ENCODE data around the gene NOC4L.
"Not testable (repeated sequence)": the region's sequence is repeated elsewhere in the genome, so short reads cannot be mapped to it uniquely, and the experiment has no call there.

Gene NOC4L

GRCh38 chr12:132143336-132144071 lies 753 bp upstream of the NOC4L start:
- H3K9ac ChIP-seq (ENCODE audit: low read length) = peak overlapping the region; percentile 91
- peak overlapping the region; percentile 99 for H3K4me3 ChIP-seq (ENCODE audit: low read depth, low read length)
- no peaks in the 10 kb centered on the region for H3K27me3 ChIP-seq (ENCODE audit: control insufficient read depth, insufficient read depth, low read length)
- H3K9me3 ChIP-seq (ENCODE audit: control insufficient read depth, insufficient read depth, low read depth, low read length) = no peaks in the 10 kb centered on the region
- H3K4me1 ChIP-seq (ENCODE audit: control insufficient read depth, insufficient read depth, low read length) = peaks cover 7% of the 10 kb centered on the region; the same call in 1 of the 2 replicates
- H3K27ac ChIP-seq (ENCODE audit: low read depth, low read length) = no peak overlapping the region
- H3K36me3 ChIP-seq (ENCODE audit: control insufficient read depth, insufficient read depth, low read length) = peaks cover 61% of the 10 kb centered on the region

- Histone ChIP-seq H3K4me1 (ENCODE audit: control insufficient read depth, insufficient read depth, low read length) (peaks cover 7% of the 10 kb centered on the region; the same call in 1 of the 2 replicates), H3K27ac (ENCODE audit: low read depth, low read length) (0 out of 2 replicates have a peak overlapping the region, but pooled peaks have one; percentile 86), H3K9me3 (ENCODE audit: control insufficient read depth, insufficient read depth, low read depth, low read length) (no peaks in the 10 kb centered on the region), H3K36me3 (ENCODE audit: control insufficient read depth, insufficient read depth, low read length) (peaks cover 51% of the 10 kb centered on the region), H3K4me3 (ENCODE audit: low read depth, low read length) (peak overlapping the region; percentile 99), H3K9ac (ENCODE audit: low read length) (peak overlapping the region; percentile 91), H3K27me3 (ENCODE audit: control insufficient read depth, insufficient read depth, low read length) (no peaks in the 10 kb centered on the region)
These were observed 532 bp downstream of the NOC4L start for GRCh38 chr12:132144810-132145168.

GRCh38 chr12:132145334-132145733 lies 1.1 kb downstream of the NOC4L start:
- no peak overlapping the region for H3K27ac ChIP-seq (ENCODE audit: low read depth, low read length)
- peaks cover 7% of the 10 kb centered on the region; the same call in 1 of the 2 replicates for H3K4me1 ChIP-seq (ENCODE audit: control insufficient read depth, insufficient read depth, low read length)
- H3K36me3 ChIP-seq (ENCODE audit: control insufficient read depth, insufficient read depth, low read length) = peaks cover 45% of the 10 kb centered on the region

GRCh38 chr12:132146098-132146497 lies 1.8 kb downstream of the NOC4L start:
- Histone ChIP-seq H3K9ac (ENCODE audit: low read length) (no peak overlapping the region), H3K4me1 (ENCODE audit: control insufficient read depth, insufficient read depth, low read length) (peaks cover 7% of the 10 kb centered on the region; the same call in 1 of the 2 replicates), H3K27ac (ENCODE audit: low read depth, low read length) (no peak overlapping the region), H3K27me3 (ENCODE audit: control insufficient read depth, insufficient read depth, low read length) (no peaks in the 10 kb centered on the region), H3K9me3 (ENCODE audit: control insufficient read depth, insufficient read depth, low read depth, low read length) (no peaks in the 10 kb centered on the region), H3K36me3 (ENCODE audit: control insufficient read depth, insufficient read depth, low read length) (peaks cover 41% of the 10 kb centered on the region), H3K4me3 (ENCODE audit: low read depth, low read length) (no peak overlapping the region)

More at GRCh38 chr12:132145334-132145733, 1.1 kb downstream of the NOC4L start:
- no peaks in the 10 kb centered on the region for H3K9me3 ChIP-seq (ENCODE audit: control insufficient read depth, insufficient read depth, low read depth, low read length)
- H3K4me3 ChIP-seq (ENCODE audit: low read depth, low read length) = peak overlapping the region; percentile 99
- H3K9ac ChIP-seq (ENCODE audit: low read length) = peak overlapping the region; percentile 91
- H3K27me3 ChIP-seq (ENCODE audit: control insufficient read depth, insufficient read depth, low read length) = no peaks in the 10 kb centered on the region

- H3K9ac ChIP-seq (ENCODE audit: low read length) = no peak overlapping the region
- peaks cover 41% of the 10 kb centered on the region for H3K36me3 ChIP-seq (ENCODE audit: control insufficient read depth, insufficient read depth, low read length)
- H3K27ac ChIP-seq (ENCODE audit: low read depth, low read length) = no peak overlapping the region
These were observed 2.6 kb downstream of the NOC4L start for GRCh38 chr12:132146772-132147422.

GRCh38 chr12:132147423-132148367 lies 3.4 kb downstream of the NOC4L start:
- H3K9ac ChIP-seq (ENCODE audit: low read length) = no peak overlapping the region
- no peak overlapping the region for H3K27ac ChIP-seq (ENCODE audit: low read depth, low read length)

More at GRCh38 chr12:132146772-132147422, 2.6 kb downstream of the NOC4L start:
- Histone ChIP-seq H3K4me1 (ENCODE audit: control insufficient read depth, insufficient read depth, low read length) (peaks cover 7% of the 10 kb centered on the region; the same call in 1 of the 2 replicates), H3K9me3 (ENCODE audit: control insufficient read depth, insufficient read depth, low read depth, low read length) (no peaks in the 10 kb centered on the region), H3K27me3 (ENCODE audit: control insufficient read depth, insufficient read depth, low read length) (no peaks in the 10 kb centered on the region), H3K4me3 (ENCODE audit: low read depth, low read length) (no peak overlapping the region)

GRCh38 chr12:132148368-132149045 lies 4.2 kb downstream of the NOC4L start:
- H3K4me1 ChIP-seq (ENCODE audit: control insufficient read depth, insufficient read depth, low read length) = peaks cover 5% of the 10 kb centered on the region; the same call in 1 of the 2 replicates
- H3K4me3 ChIP-seq (ENCODE audit: low read depth, low read length) = no peak overlapping the region
- no peak overlapping the region for H3K9ac ChIP-seq (ENCODE audit: low read length)
- H3K36me3 ChIP-seq (ENCODE audit: control insufficient read depth, insufficient read depth, low read length) = peaks cover 41% of the 10 kb centered on the region
- no peaks in the 10 kb centered on the region for H3K27me3 ChIP-seq (ENCODE audit: control insufficient read depth, insufficient read depth, low read length)
- no peaks in the 10 kb centered on the region for H3K9me3 ChIP-seq (ENCODE audit: control insufficient read depth, insufficient read depth, low read depth, low read length)
- no peak overlapping the region for H3K27ac ChIP-seq (ENCODE audit: low read depth, low read length)

More at GRCh38 chr12:132147423-132148367, 3.4 kb downstream of the NOC4L start:
- H3K36me3 ChIP-seq (ENCODE audit: control insufficient read depth, insufficient read depth, low read length) = peaks cover 41% of the 10 kb centered on the region
- peaks cover 7% of the 10 kb centered on the region; the same call in 1 of the 2 replicates for H3K4me1 ChIP-seq (ENCODE audit: control insufficient read depth, insufficient read depth, low read length)
- H3K27me3 ChIP-seq (ENCODE audit: control insufficient read depth, insufficient read depth, low read length) = no peaks in the 10 kb centered on the region
- no peaks in the 10 kb centered on the region for H3K9me3 ChIP-seq (ENCODE audit: control insufficient read depth, insufficient read depth, low read depth, low read length)
- no peak overlapping the region for H3K4me3 ChIP-seq (ENCODE audit: low read depth, low read length)

- not testable (repeated sequence) for H3K27me3 ChIP-seq (ENCODE audit: control insufficient read depth, insufficient read depth, low read length); H3K9me3 ChIP-seq (ENCODE audit: control insufficient read depth, insufficient read depth, low read depth, low read length); H3K27ac ChIP-seq (ENCODE audit: low read depth, low read length); H3K9ac ChIP-seq (ENCODE audit: low read length); H3K4me3 ChIP-seq (ENCODE audit: low read depth, low read length); H3K4me1 ChIP-seq (ENCODE audit: control insufficient read depth, insufficient read depth, low read length)
- H3K36me3 ChIP-seq (ENCODE audit: control insufficient read depth, insufficient read depth, low read length) = peaks cover 41% of the 10 kb centered on the region
These were observed 5.3 kb downstream of the NOC4L start for GRCh38 chr12:132149526-132149925.

- H3K36me3 ChIP-seq (ENCODE audit: control insufficient read depth, insufficient read depth, low read length) = peaks cover 42% of the 10 kb centered on the region
- H3K4me3 ChIP-seq (ENCODE audit: low read depth, low read length) = no peak overlapping the region
- no peaks in the 10 kb centered on the region for H3K27me3 ChIP-seq (ENCODE audit: control insufficient read depth, insufficient read depth, low read length)
- H3K4me1 ChIP-seq (ENCODE audit: control insufficient read depth, insufficient read depth, low read length) = peaks cover 5% of the 10 kb centered on the region; the same call in 1 of the 2 replicates
- no peaks in the 10 kb centered on the region for H3K9me3 ChIP-seq (ENCODE audit: control insufficient read depth, insufficient read depth, low read depth, low read length)
- H3K27ac ChIP-seq (ENCODE audit: low read depth, low read length) = no peak overlapping the region
- H3K9ac ChIP-seq (ENCODE audit: low read length) = no peak overlapping the region
These were observed 6.5 kb downstream of the NOC4L start for GRCh38 chr12:132150780-132151144.

GRCh38 chr12:132151145-132151765 lies 7.0 kb downstream of the NOC4L start:
- no peaks in the 10 kb centered on the region for H3K27me3 ChIP-seq (ENCODE audit: control insufficient read depth, insufficient read depth, low read length)
- no peak overlapping the region for H3K9ac ChIP-seq (ENCODE audit: low read length)
- peaks cover 5% of the 10 kb centered on the region; the same call in 1 of the 2 replicates for H3K4me1 ChIP-seq (ENCODE audit: control insufficient read depth, insufficient read depth, low read length)
- H3K27ac ChIP-seq (ENCODE audit: low read depth, low read length) = no peak overlapping the region
- H3K4me3 ChIP-seq (ENCODE audit: low read depth, low read length) = no peak overlapping the region
- peaks cover 45% of the 10 kb centered on the region for H3K36me3 ChIP-seq (ENCODE audit: control insufficient read depth, insufficient read depth, low read length)
- H3K9me3 ChIP-seq (ENCODE audit: control insufficient read depth, insufficient read depth, low read depth, low read length) = peaks cover 5% of the 10 kb centered on the region; the same call in 1 of the 2 replicates

Measured in HUES6 (cell line).